Neural progenitor cell (in vitro differentiated cells): ENCODE measurements around the gene C20orf202. TPM values are rescaled to one million over a fixed set of nuclear protein-coding genes. Genes with fewer than 3 reads are reported as not detected.

Experiments
- DNase-seq: peaks from one replicate; pipeline ENCODE4 v3.0.0-alpha.2; 2016; ENCODE audit warnings: low spot score
- H2AFZ ChIP-seq: fragments of 200-600 bp; sonication (generic); replicated peaks from 2 replicates; pipeline ENCODE4 v1.6.1; 2016; ENCODE audit warnings: antibody characterized with exemption
- H3F3A ChIP-seq: fragments of 200-600 bp; sonication (generic); 2 replicates; pipeline ENCODE4 v1.6.1; 2016; ENCODE audit warnings: antibody characterized with exemption, low read depth
- H3K27ac ChIP-seq: fragments of 200-600 bp; sonication (generic); 2 replicates; pipeline ENCODE4 v1.5.1; 2016; ENCODE audit warnings: mild to moderate bottlenecking
- H3K27me3 ChIP-seq: fragments of 200-600 bp; sonication (generic); 2 replicates; pipeline ENCODE4 v1.6.1; 2016; ENCODE audit warnings: mild to moderate bottlenecking, moderate library complexity
- H3K36me3 ChIP-seq: fragments of 200-600 bp; sonication (generic); 2 replicates; pipeline ENCODE4 v1.5.1; 2016
- H3K4me1 ChIP-seq: fragments of 200-600 bp; sonication (generic); 2 replicates; pipeline ENCODE4 v1.6.1; 2016; ENCODE audit warnings: mixed run types
- H3K4me2 ChIP-seq: fragments of 200-600 bp; sonication (generic); 2 replicates; pipeline ENCODE4 v1.6.1; 2016
- H3K4me3 ChIP-seq: fragments of 200-600 bp; sonication (generic); 2 replicates; pipeline ENCODE4 v1.5.1; 2016
- H3K79me2 ChIP-seq: fragments of 200-600 bp; sonication (generic); 2 replicates; pipeline ENCODE4 v1.6.1; 2016; ENCODE audit warnings: low read depth
- H3K9ac ChIP-seq: fragments of 200-600 bp; sonication (generic); 2 replicates; pipeline ENCODE4 v1.6.1; 2016
- H3K9me3 ChIP-seq: fragments of 200-600 bp; sonication (generic); 2 replicates; pipeline ENCODE4 v1.5.1; 2016; ENCODE audit warnings: low read depth
- H4K20me1 ChIP-seq: fragments of 200-600 bp; sonication (generic); 2 replicates; pipeline ENCODE4 v1.6.1; 2016; ENCODE audit warnings: low read depth
- H3K27ac Mint-ChIP-seq: 3 replicates; pipeline ENCODE4 v1.8.0; 2021; ENCODE audit warnings: mixed read lengths
- H3K27me3 Mint-ChIP-seq: 2 replicates; pipeline ENCODE4 v1.8.0; 2022; ENCODE audit warnings: low read depth, mild to moderate bottlenecking, inconsistent platforms, moderate library complexity, mixed read lengths; ENCODE audit not compliant: insufficient read depth
- H3K36me3 Mint-ChIP-seq: 3 replicates; pipeline ENCODE4 v1.8.0; 2021; ENCODE audit warnings: mixed read lengths
- H3K4me1 Mint-ChIP-seq: 3 replicates; pipeline ENCODE4 v1.8.0; 2021; ENCODE audit warnings: mixed read lengths
- H3K4me3 Mint-ChIP-seq: 3 replicates; pipeline ENCODE4 v1.8.0; 2021; ENCODE audit warnings: mild to moderate bottlenecking, moderate library complexity, mixed read lengths
- H3K9me3 Mint-ChIP-seq: 3 replicates; pipeline ENCODE4 v1.8.0; 2020; ENCODE audit warnings: mixed read lengths
- CTCF ChIP-seq: fragments of 200-600 bp; sonication (generic); IDR thresholded peaks from 2 replicates; pipeline ENCODE4 v1.5.1; 2017; ENCODE audit warnings: antibody characterized with exemption, mild to moderate bottlenecking
- EZH2 ChIP-seq: fragments of 200-600 bp; sonication (generic); IDR thresholded peaks from 2 replicates; pipeline ENCODE4 v1.6.1; 2017; ENCODE audit warnings: antibody characterized with exemption, mild to moderate bottlenecking, moderate library complexity
- EZH2phosphoT487 ChIP-seq: fragments of 200-600 bp; sonication (generic); IDR thresholded peaks from 2 replicates; pipeline ENCODE4 v1.6.1; 2017; ENCODE audit warnings: antibody characterized with exemption
- total RNA-seq: library from RNA; depleted of rRNA; stranded (reverse); fragments of >200 nt; gene quantifications from 2 replicates; pipeline ENCODE4 v1.2.3, GENCODE V29; 2015; ENCODE audit warnings: low replicate concordance

The C20orf202 gene
- total RNA-seq, 1 donor from 2014 or later, result not detected

- Histone ChIP-seq H4K20me1 (no peaks in the 10 kb centered on the region), H3K79me2 (no peaks in the 10 kb centered on the region), H3K9ac (no peak overlapping the region), H3K4me1 (no peaks in the 10 kb centered on the region), H3K9me3 (no peaks in the 10 kb centered on the region), H3K36me3 (no peaks in the 10 kb centered on the region), H2AFZ (no peak overlapping the region), H3K27ac (no peak overlapping the region), H3K27me3 (peaks cover 29% of the 10 kb centered on the region), H3F3A (no peaks in the 10 kb centered on the region), H3K4me2 (no peak overlapping the region), H3K4me3 (no peak overlapping the region)
- H3K27me3 Mint-ChIP-seq, result peaks cover 7% of the 10 kb centered on the region
- DNase-seq, result no peak
- H3K4me1 Mint-ChIP-seq, result peaks cover 2% of the 10 kb centered on the region
- H3K36me3 Mint-ChIP-seq, result no peaks in the 10 kb centered on the region
- H3K9me3 Mint-ChIP-seq, result no peaks in the 10 kb centered on the region
- no peak overlapping the region for H3K27ac Mint-ChIP-seq
- TF ChIP-seq EZH2phosphoT487 (no peak), EZH2 (no peak), CTCF (no peak)
- H3K4me3 Mint-ChIP-seq, result no peak overlapping the region
Measured at GRCh38 chr20:1206366-1207148, 3.3 kb downstream of the C20orf202 start.

- Histone ChIP-seq H3K27me3 (peaks cover 38% of the 10 kb centered on the region), H3K4me3 (no peak overlapping the region), H3K79me2 (no peaks in the 10 kb centered on the region), H3K4me2 (no peak overlapping the region), H3K9ac (no peak overlapping the region), H3F3A (no peaks in the 10 kb centered on the region), H4K20me1 (no peaks in the 10 kb centered on the region), H3K4me1 (no peaks in the 10 kb centered on the region), H3K9me3 (no peaks in the 10 kb centered on the region), H3K27ac (no peak overlapping the region), H2AFZ (no peak overlapping the region), H3K36me3 (no peaks in the 10 kb centered on the region)
- TF ChIP-seq EZH2phosphoT487, result no peak
- no peaks in the 10 kb centered on the region for H3K36me3 Mint-ChIP-seq
- peaks cover 2% of the 10 kb centered on the region for H3K4me1 Mint-ChIP-seq
- no peaks in the 10 kb centered on the region for H3K9me3 Mint-ChIP-seq
- peaks cover 13% of the 10 kb centered on the region for H3K27me3 Mint-ChIP-seq
- no peak for DNase-seq
- H3K27ac Mint-ChIP-seq, result no peak overlapping the region
- no peak overlapping the region for H3K4me3 Mint-ChIP-seq
Measured at GRCh38 chr20:1207293-1207878, 4.1 kb downstream of the C20orf202 start.

- no peak for DNase-seq
- H2AFZ ChIP-seq, result no peak overlapping the region
- peaks cover 5% of the 10 kb centered on the region for H3K4me1 Mint-ChIP-seq
- no peaks in the 10 kb centered on the region for H3K36me3 Mint-ChIP-seq
- no peaks in the 10 kb centered on the region for H3K4me1 ChIP-seq
- no peak overlapping the region for H3K4me3 Mint-ChIP-seq
- no peaks in the 10 kb centered on the region for H4K20me1 ChIP-seq
- no peak overlapping the region for H3K27ac Mint-ChIP-seq
- no peaks in the 10 kb centered on the region for H3K36me3 ChIP-seq
- no peak overlapping the region for H3K27ac ChIP-seq
- no peak overlapping the region for H3K4me3 ChIP-seq
- no peak overlapping the region for H3K9ac ChIP-seq
- peaks cover 55% of the 10 kb centered on the region for H3K27me3 ChIP-seq
- no peaks in the 10 kb centered on the region for H3K79me2 ChIP-seq
- no peak overlapping the region for H3K4me2 ChIP-seq
- no peaks in the 10 kb centered on the region for H3F3A ChIP-seq
- no peaks in the 10 kb centered on the region for H3K9me3 Mint-ChIP-seq
- H3K27me3 Mint-ChIP-seq, result peaks cover 14% of the 10 kb centered on the region
- TF ChIP-seq EZH2phosphoT487 (no peak), CTCF (peak; percentile 33)
- H3K9me3 ChIP-seq, result no peaks in the 10 kb centered on the region
Measured at GRCh38 chr20:1209447-1210387, 6.5 kb downstream of the C20orf202 start.
